Stimulated activated CD4-positive, alpha-beta T cell treated with anti-CD3 and anti-CD28 coated beads, Interleukin-1b, Interleukin-23, amount 100 ng/mL, for 24 hours (primary cell): ENCODE data around the gene TCF12.
"Not testable (repeated sequence)": the region's sequence is repeated elsewhere in the genome, so short reads cannot be mapped to it uniquely, and the experiment has no call there.

ENCODE experiments used
- DNase-seq, 4 experiments: peaks; one replicate each; pipeline ENCODE4 v3.0.0-alpha.2; 2020; ENCODE audit warnings: low read depth in 4 of 4, low spot score in 1 of 4

TCF12 gene

DNA sequence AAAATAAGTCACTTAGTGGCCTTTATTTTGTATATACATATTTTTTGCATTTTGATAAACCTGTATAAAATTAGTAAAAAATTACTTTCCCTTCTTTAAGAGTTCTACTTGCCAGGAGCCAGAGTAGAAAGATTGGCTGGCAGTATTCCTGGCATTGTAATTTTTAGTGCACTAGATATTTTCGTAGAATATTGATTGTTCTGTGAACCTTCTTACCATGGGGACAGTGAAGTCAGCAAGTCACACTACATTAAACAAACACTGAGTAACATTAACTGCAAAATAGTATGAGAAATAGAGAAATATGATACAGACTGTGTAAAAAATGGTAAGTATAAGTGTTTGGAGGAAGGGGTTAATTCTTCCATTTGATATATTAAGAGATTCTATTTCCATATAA lies 26.0 kb downstream of the TCF12 start:
- DNase-seq: no peak

DNA sequence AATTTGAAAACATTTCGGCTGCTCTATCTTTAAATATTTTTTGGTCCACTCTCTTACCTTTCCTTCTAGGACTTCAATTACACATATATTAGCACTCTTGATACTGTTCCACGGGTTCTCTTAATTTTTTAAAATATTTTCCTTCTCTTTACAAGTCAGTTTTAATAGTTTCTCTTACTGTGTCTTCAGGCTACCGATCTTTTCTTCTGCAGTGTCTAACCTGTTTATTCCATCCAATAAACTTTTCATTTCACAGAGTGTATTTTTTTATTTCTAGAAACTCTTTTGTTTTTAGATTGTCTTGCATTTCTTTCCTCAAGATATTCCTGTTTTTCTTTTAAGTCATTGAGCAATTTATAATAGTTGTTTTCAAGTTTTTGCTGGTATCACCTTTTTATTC lies 27.7 kb downstream of the TCF12 start:
- DNase-seq: no peak

DNA sequence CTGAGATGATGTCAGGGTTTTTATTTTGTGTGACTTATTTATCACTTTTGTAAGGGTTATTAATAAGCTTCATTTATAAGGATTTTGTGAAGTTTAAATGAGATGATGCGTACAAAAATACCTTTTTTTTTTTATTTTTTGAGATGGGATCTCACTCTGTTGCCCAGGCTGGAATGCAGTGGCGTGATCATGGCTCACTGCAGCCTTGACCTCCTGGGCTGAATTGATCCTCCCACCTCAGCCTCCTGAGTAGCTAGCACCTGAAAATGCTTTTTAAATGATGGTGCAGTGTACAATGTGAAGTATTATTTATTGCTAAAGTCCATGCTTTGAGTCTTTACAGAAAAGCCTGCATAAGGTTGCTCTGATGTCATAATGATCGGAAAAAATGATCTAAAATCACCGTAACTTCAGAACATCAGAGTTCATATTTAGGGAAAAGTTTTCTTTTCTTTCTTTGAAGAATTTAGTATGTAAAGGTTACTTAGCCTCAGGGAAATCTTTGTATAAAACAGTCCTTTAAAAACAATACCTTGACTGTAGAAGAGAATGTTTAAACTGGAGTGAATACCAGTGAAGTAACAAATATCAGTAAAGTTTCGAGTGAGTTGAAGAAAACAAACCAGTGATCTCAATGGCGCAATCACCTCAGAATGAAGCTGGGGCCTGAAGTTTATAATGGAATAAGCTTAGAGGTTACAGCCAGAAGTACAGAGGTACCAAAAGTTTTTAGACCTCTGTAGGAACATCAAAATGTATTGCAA lies 29.7 kb downstream of the TCF12 start:
- DNase-seq: no peak

DNA sequence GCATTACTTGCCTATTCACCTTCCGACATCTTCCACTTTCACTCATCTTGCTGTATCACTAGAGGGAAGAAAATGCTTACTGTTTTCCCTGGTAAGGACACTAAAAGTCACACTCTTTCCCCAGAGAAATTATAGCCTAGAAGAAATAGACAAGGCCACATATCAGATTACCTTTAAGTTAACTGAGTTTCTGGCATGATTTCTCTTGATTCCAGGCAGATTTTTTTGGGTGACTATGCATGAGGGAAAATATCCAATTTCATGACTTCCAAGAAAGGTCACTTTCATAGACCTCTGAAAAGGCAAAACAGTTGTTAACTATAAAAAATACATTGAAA lies 30.3 kb downstream of the TCF12 start:
- no peak for DNase-seq

DNA sequence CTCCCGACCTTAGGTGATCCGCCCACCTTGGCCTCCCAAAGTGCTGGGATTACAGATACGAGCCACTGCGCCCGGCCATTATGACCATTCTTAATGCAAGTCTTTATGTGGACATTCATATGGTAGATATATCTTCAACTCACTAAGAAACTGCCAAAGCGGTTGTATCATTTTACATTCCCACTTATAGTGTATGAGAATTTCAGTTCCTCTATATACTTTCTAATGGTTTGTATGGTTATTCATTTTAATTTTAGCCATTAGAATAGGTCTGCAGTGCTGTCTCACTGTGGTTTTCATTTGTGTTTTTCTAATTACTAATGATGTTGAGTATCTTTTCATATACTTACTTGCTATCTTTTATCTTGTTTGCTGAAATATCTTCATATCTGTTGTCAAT lies 32.5 kb downstream of the TCF12 start:
- DNase-seq: no peak

DNA sequence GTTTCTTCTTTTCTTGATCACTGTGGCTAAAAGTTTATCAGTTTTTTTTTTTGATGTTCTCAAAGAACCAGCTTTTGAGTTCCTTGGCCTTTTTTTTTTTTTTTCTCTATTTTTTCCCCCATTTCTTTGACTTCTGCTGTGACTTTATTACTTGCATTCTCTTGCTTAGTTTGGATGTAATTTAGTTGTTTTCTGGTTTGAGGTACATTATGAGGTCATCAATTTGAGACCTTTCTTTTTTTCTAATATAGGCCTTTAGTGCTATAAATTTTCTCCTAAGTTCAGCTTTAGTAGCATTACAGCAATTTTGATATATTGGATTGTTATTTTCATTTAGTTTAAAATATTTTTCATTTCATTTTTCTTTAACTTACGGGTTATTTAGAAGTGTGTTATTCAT lies 35.3 kb downstream of the TCF12 start:
- no peak for DNase-seq

DNA sequence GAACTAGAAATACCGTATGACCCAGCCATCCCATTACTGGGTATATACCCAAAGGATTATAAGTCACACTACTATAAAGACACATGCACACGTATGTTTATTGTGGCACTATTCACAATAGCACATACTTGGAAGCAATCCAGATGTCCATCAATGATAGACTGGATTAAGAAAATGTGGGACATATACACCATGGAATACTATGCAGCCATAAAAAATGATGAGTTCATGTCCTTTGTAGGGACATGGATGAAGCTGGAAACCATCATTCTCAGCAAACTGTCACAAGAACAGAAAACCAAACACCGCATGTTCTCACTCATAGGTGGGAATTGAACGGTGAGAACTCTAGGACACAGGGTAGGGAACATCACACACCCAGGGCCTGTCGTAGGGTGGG lies 36.6 kb downstream of the TCF12 start:
- not testable (repeated sequence) for DNase-seq

DNA sequence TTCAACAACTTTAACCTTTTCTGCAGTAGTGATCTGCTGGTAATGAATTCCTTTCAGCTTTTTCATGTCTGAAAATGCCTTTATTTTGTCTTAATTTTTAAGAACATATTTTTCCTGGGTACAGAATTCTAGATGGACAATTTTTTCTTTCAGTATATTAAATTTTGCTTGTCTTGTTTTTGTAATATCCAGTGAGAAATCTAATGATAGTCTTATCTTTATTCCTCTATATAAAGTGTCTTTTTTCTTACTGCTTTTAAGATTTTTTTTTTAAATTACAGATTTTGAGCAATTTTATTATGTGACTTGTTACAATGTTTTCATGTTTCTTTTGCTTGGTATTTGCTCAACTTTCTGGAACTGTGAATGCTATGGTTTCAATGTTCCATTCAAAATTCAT lies 38.1 kb downstream of the TCF12 start:
- DNase-seq: no peak

DNA sequence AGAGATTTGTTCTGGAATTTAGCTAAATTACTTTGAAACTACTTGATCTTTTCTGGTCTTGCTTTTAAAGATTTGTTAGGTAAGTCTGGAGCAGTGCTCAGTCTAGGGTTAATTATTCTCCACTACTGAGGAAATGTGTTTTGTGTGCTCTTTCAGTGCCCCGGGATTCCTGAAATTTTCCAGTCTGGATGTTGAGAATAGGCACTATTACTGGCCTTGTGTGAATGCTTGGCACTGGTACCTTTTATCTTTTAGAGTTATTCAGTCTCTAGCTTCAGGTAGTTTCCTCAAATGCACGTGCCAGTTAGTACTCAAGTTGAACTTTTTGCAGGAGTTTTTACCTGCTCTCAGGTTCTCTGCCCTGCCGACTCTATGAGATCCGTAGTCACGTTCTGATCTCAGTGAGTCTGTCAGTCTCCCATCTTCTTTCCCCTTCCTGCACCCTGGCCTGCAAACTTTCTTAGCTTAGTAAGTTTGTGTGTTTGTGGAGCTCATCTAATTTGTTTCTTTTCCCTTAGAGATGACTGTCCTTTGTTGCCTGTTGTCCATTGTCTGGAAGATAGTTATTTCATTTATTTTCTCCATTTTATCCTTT lies 39.5 kb downstream of the TCF12 start:
- no peak for DNase-seq

DNA sequence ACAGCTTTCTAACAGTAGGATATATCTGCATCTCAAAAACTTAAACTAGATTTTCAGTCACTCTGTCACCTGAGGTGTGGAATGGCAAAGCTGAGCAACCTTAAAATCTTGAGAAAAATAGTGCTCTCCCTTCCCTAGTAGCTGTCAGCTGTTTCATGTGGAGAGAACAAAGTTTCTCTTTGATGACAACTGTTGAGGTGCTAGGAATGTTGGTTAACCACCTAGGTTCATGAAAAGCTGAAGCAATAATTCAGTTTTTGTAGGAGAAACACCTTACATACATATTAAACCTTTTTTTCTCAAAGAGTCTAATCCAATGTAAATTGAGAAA lies 40.8 kb downstream of the TCF12 start:
- no peak for DNase-seq

DNA sequence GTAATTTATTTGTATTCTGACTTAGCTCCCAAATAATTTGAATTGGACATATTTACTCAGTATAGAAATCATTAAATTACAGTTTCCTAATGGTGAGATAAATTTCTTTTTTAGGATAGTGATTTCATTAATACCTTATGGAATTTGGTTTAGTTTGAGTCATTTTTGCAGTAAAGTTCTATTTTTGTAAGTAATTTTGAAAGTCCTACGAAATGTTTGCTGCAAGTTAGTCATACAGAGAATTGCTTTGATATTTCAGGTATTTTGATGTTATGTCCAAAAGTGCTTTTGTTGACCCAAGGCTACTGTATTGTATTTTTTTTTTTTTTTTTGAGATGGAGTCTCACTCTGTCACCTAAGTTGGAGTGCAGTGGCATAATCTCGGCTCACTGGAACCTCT lies 41.7 kb downstream of the TCF12 start:
- no peak for DNase-seq

DNA sequence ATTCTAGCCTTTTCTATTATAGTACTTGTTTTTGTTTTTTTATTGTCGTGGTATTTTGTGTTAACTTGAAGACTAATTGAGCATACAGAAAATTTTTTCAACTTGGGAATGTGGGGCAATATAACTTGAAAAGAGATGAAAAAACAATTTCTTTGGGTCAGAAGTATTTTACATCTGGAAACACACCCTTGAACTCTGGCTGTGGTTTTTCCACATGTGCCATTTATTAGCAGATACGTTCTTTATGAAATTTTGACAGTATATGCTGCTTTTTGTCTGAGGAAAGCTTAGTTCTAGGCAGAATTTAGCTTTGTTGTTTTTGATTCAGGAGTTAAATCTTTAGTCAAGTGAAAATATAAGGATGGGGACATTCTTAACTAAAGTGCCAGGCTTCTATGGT lies 44.7 kb downstream of the TCF12 start:
- DNase-seq: no peak

DNA sequence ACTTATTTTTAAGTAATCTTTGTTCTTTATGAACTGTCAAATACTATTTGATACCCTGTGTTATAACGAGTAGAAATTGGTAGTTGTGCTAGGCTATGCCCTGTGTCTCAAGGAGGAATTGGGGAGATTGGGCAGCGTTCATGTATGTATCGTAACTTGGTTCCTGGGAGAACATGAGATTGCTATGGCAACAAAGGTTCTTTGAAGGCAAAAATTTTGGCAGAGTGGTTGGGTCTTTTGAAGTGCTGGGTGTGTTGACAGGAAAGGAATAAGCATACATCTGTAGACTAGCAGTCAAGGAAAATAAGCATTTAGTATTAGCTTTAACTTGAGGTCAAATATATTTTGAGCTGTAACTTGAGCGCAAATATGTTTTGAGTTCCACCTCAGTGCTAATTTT lies 45.3 kb downstream of the TCF12 start:
- no peak for DNase-seq

DNA sequence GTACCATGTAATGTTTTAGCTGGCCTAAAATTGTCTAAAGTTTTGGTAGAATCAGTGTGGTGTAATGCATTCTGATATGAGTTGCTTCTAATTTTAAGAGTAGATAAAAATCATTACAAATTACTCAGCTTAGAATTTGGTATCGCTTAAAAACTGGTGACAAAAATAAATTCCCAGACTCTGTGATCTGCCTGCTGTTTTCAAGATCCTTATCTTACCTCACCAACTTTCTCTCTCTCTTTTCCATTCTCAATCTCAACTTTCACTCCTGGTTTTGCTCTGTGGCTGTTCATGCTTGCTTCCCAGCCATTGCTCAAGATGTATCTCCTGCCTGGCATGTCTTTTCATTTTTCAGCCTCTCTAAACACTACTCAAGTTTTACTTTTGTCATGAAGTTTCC lies 45.7 kb downstream of the TCF12 start:
- peak in 1 of 4 experiments; percentile 0 for DNase-seq

DNA sequence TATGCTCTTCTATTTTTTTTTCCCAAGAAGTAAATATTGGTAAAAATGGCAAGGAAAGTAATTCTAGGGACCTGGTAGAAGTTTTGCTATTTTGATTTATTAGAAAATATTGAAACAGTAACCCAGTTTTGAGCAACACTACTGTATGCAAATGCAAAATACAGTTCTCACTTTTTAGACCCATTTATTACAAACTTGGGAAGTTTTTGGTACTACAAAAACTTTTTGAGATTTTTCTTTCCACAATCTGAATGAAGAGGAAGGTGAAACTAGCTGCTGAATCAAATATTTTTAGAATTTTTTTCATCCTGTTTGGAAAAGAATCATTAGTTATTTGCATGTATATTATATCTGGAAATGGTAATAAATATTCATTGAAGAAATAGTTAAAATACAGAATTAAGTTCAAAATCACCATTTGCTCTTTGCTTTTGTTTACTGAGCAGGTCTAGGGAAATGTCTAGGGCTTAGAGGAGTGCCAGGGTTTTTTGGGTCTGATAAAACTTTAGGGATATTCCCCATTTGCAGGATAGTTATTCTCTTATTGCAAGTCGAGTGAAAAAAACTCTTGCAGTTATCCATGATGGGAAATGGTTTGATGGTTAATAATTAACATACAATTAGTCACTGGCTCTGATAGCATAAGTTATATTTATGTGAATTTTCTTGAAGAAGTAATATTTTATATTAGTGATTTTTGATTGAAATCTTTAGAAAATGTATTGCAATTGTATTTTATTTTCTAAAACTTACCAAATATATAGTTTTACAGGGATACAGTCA lies 47.0 kb downstream of the TCF12 start:
- DNase-seq: no peak

DNA sequence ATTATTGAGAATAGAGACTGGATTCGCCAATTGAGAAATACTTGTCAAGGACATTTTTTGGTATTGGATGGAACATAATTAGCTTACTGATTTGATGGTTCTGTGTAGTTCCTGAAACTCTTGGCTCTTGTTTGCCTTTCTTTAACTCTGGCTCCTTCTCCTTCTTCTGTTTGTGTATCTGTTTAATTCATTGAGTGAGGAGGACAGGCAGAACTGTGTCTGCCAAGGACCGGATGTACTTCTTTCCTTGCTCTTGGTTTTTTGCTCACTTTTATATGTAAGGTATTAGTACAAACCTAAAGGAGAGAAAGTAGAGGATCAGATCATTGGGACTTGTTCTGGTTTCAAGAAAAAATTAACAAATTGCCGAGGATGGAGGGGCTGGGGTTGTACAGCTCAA lies 48.9 kb downstream of the TCF12 start:
- no peak for DNase-seq

DNA sequence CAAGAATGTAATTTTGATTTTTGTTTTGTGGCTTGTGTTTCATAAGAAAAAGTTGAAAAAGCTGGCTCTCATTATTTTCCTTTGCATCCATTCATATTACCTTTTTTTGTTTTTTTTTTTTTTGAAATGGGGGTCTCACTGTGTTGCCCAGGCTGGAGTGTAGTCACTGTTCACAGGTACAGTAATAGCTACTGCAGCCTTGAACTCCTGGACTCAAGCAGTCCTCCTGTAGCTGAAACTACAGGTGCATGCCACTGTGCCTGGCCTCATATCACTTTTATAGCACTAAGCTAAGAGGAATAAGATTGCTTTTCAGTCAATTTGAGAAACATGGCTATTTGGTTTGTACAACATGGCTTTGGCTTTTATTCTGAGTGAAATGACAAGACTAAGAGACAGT lies 49.8 kb downstream of the TCF12 start:
- DNase-seq: no peak

DNA sequence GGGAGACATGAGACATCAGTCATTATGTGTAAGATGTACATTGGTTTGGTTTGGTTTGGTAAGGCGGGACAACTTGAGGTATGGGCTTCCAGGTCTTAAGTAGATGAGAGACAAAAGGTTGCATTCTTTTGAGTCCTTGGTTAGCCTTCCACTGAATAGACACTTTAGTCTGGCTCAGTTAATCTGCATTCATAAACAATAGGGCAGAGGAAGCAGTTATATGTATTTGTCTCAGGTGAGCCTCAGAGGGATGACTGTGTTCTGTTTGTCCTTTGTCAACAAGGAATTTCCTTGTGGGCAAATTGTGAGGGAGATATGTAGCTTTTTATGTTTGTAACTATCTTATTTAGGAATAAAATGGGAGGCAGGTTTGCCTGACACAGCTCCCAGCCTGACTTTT lies 50.4 kb downstream of the TCF12 start:
- DNase-seq: no peak

DNA sequence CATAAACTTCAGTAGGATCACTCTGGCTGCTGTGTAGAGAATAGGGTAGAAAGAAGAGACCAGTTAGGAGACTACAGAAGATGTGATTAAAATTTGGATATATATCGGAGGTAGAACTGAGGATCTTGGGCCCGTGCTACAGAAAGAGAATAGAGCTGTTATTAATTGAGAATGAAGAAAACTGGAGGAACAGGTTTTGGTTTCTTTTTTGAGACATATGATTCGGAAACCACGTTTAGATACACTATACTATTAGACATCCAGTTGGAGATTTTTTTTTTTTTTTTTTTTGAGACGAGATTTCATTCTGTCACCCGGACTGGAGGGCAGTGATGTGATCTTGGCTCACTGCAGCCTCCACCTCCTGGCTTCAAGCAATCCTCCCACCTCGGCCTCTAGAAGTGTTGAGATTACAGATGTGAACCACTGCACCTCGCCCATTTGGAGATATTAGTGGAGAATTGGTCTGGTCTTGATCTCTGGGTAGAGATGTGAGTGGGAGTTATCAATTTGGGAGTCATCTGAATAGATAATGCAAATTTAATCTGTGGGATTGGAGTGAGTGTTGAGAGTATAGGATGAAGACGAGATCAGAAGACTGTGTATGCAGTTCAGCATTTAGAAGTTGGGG lies 50.9 kb downstream of the TCF12 start:
- no peak for DNase-seq

DNA sequence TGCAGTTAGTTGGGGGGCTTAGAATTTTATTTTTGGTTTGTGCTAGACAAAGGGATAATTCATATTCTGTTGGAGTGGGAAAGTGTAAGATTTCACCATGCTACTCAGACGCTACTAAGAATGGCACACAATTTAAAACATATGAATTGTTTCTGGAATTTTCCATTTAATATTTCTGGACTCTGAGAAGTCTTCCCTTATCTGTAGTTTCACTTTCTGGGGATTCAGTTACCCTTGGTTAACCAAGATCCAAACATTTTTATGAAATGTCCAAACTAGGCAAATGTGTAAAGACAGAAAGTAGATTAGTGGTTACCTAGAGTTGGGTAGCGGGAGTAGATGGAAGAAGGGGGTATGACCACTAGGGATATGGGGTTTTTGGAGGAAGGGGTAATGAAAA lies 53.1 kb downstream of the TCF12 start:
- DNase-seq: no peak

DNA sequence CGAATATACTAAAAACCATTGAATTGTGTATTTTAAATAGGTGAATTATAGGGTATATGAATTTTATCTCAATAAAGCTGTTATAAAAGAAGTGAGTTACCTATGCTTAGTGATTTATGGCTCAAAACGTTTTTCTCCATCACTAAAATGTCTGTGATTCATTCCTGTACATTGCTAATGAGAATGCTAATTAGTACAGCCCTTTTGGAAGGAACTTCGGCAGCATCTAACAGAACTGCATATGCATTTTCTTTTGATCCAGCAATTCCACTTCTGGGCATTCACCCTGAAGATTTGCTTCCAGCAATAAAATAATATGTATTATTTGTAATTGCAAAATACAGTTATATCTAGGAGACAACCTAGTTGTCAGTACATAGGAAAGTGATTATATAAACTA lies 53.6 kb downstream of the TCF12 start:
- DNase-seq: no peak

DNA sequence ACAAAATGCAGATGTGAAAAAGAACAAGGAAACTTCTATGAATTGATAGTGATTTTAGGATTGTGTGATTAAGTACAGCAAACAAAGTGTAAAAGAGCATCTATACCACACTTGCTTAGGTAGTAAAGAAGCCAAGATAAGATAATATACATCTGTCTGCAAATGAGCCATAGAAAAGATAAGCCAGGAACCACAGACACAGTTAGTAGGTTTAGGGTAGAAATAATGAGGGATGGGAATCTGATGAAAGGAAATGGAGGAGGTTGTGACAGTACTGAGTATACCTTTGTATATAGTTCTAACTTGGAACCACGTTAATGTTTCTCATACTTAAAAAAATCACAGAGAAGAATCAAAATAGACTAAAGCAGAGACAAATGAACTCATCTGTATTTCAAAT lies 54.0 kb downstream of the TCF12 start:
- DNase-seq: no peak
